Measurements from ENCODE around the gene YY1. TPM values are rescaled to one million over a fixed set of nuclear protein-coding genes. Genes with fewer than 3 reads are reported as not detected.

The YY1 gene
- total and polyA plus RNA-seq, 2 experiments from 2014 or later, result 88.2 to 128 TPM

DNA sequence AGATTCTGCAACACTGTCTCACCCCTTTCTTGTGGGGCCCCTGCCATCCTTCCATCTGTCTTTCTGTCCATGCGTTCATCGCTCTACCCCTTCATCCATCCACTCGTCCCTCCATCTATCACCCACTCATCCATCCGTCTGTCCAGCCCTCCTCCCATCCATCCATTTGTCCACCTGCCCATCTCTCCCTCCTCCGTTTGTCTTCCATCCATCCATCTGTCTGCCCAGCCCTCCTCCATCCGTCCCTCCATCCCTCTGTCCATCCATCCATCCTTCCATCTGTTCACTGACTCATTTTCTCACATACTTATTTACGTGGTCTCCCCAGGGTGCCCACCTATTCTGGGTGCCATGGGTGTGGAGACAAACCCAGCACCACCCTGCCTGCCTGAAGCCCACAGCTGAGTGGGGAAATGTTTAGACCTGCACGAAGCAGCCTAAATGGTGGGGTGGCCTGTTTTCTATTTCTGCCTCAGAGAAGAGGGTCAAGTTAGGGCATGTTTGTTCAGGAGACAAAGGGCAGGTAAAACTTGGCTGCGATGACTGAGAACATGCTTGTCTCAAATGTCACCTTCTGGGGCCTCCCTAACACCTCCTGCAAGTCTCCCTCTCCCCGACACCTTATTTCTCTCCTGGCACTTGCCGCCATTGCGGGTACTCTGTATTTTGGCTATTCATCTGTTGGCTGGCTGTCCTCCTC, 81.4 kb downstream of the YY1 start:
- Histone ChIP-seq H3K9me2 (ENCODE audit: insufficient read depth) (no peaks in the 10 kb centered on the region), H3K27me3 (ENCODE audit: insufficient read depth) (no peaks in the 10 kb centered on the region), H3K36me3 (ENCODE audit: insufficient read depth) (no peaks in the 10 kb centered on the region), H3K27ac (ENCODE audit: low read depth) (no peak overlapping the region), H3K79me2 (replicated peaks; ENCODE audit: insufficient read depth) (no peaks in the 10 kb centered on the region), H3K4me1 (ENCODE audit: insufficient read depth) (no peaks in the 10 kb centered on the region), H3F3A (replicated peaks; ENCODE audit: low read depth) (no peaks in the 10 kb centered on the region; the same call in 1 of the 2 replicates), H3K4me3 (no peak overlapping the region), H3K4me2 (no peak overlapping the region), H2AFZ (no peak overlapping the region), H4K20me1 (replicated peaks; ENCODE audit: insufficient read depth) (no peaks in the 10 kb centered on the region)
- no peaks in the 10 kb centered on the region for H3K9me3 Mint-ChIP-seq
- H3K36me3 Mint-ChIP-seq (ENCODE audit: low read depth), result no peaks in the 10 kb centered on the region; the same call in 2 of the 3 replicates
- ATAC-seq (no peak), DNase-seq (ENCODE audit: low spot score) (no peak)
- no peak overlapping the region for H3K27ac Mint-ChIP-seq
- TF ChIP-seq ZNF114 (CRISPR knock-in tag; IDR thresholded peaks at IDR 0.05) (no peak), STAT1 (IDR thresholded peaks at IDR 0.05; ENCODE audit: unreplicated experiment) (no peak), CREB1 (CRISPR knock-in tag; IDR thresholded peaks at IDR 0.05; ENCODE audit: low read depth) (no peak), EZH2phosphoT487 (IDR thresholded peaks at IDR 0.05; ENCODE audit: unreplicated experiment) (no peak), EZH2 (IDR thresholded peaks at IDR 0.05; ENCODE audit: low read depth, unreplicated experiment) (no peak), ZNF331 (CRISPR knock-in tag; IDR thresholded peaks at IDR 0.05; ENCODE audit: low read depth) (no peak)
- TF ChIP-seq, protein P1, sequence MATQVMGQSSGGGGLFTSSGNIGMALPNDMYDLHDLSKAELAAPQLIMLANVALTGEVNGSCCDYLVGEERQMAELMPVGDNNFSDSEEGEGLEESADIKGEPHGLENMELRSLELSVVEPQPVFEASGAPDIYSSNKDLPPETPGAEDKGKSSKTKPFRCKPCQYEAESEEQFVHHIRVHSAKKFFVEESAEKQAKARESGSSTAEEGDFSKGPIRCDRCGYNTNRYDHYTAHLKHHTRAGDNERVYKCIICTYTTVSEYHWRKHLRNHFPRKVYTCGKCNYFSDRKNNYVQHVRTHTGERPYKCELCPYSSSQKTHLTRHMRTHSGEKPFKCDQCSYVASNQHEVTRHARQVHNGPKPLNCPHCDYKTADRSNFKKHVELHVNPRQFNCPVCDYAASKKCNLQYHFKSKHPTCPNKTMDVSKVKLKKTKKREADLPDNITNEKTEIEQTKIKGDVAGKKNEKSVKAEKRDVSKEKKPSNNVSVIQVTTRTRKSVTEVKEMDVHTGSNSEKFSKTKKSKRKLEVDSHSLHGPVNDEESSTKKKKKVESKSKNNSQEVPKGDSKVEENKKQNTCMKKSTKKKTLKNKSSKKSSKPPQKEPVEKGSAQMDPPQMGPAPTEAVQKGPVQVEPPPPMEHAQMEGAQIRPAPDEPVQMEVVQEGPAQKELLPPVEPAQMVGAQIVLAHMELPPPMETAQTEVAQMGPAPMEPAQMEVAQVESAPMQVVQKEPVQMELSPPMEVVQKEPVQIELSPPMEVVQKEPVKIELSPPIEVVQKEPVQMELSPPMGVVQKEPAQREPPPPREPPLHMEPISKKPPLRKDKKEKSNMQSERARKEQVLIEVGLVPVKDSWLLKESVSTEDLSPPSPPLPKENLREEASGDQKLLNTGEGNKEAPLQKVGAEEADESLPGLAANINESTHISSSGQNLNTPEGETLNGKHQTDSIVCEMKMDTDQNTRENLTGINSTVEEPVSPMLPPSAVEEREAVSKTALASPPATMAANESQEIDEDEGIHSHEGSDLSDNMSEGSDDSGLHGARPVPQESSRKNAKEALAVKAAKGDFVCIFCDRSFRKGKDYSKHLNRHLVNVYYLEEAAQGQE (IDR thresholded peaks at IDR 0.05; ENCODE audit: unreplicated experiment), result no peak
- TF ChIP-seq, protein P2, sequence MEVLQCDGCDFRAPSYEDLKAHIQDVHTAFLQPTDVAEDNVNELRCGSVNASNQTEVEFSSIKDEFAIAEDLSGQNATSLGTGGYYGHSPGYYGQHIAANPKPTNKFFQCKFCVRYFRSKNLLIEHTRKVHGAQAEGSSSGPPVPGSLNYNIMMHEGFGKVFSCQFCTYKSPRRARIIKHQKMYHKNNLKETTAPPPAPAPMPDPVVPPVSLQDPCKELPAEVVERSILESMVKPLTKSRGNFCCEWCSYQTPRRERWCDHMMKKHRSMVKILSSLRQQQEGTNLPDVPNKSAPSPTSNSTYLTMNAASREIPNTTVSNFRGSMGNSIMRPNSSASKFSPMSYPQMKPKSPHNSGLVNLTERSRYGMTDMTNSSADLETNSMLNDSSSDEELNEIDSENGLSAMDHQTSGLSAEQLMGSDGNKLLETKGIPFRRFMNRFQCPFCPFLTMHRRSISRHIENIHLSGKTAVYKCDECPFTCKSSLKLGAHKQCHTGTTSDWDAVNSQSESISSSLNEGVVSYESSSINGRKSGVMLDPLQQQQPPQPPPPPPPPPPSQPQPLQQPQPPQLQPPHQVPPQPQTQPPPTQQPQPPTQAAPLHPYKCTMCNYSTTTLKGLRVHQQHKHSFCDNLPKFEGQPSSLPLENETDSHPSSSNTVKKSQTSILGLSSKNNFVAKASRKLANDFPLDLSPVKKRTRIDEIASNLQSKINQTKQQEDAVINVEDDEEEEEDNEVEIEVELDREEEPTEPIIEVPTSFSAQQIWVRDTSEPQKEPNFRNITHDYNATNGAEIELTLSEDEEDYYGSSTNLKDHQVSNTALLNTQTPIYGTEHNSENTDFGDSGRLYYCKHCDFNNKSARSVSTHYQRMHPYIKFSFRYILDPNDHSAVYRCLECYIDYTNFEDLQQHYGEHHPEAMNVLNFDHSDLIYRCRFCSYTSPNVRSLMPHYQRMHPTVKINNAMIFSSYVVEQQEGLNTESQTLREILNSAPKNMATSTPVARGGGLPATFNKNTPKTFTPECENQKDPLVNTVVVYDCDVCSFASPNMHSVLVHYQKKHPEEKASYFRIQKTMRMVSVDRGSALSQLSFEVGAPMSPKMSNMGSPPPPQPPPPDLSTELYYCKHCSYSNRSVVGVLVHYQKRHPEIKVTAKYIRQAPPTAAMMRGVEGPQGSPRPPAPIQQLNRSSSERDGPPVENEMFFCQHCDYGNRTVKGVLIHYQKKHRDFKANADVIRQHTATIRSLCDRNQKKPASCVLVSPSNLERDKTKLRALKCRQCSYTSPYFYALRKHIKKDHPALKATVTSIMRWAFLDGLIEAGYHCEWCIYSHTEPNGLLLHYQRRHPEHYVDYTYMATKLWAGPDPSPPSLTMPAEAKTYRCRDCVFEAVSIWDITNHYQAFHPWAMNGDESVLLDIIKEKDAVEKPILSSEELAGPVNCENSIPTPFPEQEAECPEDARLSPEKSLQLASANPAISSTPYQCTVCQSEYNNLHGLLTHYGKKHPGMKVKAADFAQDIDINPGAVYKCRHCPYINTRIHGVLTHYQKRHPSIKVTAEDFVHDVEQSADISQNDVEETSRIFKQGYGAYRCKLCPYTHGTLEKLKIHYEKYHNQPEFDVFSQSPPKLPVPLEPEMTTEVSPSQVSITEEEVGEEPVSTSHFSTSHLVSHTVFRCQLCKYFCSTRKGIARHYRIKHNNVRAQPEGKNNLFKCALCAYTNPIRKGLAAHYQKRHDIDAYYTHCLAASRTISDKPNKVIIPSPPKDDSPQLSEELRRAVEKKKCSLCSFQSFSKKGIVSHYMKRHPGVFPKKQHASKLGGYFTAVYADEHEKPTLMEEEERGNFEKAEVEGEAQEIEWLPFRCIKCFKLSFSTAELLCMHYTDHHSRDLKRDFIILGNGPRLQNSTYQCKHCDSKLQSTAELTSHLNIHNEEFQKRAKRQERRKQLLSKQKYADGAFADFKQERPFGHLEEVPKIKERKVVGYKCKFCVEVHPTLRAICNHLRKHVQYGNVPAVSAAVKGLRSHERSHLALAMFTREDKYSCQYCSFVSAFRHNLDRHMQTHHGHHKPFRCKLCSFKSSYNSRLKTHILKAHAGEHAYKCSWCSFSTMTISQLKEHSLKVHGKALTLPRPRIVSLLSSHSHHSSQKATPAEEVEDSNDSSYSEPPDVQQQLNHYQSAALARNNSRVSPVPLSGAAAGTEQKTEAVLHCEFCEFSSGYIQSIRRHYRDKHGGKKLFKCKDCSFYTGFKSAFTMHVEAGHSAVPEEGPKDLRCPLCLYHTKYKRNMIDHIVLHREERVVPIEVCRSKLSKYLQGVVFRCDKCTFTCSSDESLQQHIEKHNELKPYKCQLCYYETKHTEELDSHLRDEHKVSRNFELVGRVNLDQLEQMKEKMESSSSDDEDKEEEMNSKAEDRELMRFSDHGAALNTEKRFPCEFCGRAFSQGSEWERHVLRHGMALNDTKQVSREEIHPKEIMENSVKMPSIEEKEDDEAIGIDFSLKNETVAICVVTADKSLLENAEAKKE (CRISPR knock-in tag; IDR thresholded peaks at IDR 0.05), result no peak
- peaks cover 14% of the 10 kb centered on the region for H3K27me3 Mint-ChIP-seq (ENCODE audit: insufficient read depth, low read depth, poor library complexity)
- H3K4me3 Mint-ChIP-seq, result no peak overlapping the region
- peaks cover 3% of the 10 kb centered on the region; the same call in 2 of the 3 replicates for H3K4me1 Mint-ChIP-seq
